Lower leg skin (tissue), 4 donors: ENCODE results near the gene KCNH5. TPM values are rescaled to one million over a fixed set of nuclear protein-coding genes. Genes with fewer than 3 reads are reported as not detected.

Experiments
- DNase-seq, 2 donors: peaks; one replicate each; pipeline ENCODE4 v3.0.0-alpha.2; 2019; ENCODE audit warnings: low spot score in 2 of 2
- H3K4me3 ChIP-seq: fragments of 200-600 bp; sonication (generic); 2 replicates; pipeline ENCODE4 v1.5.1; 2017; ENCODE audit warnings: mild to moderate bottlenecking, low read depth; ENCODE audit not compliant: poor library complexity, severe bottlenecking
- POLR2A ChIP-seq, 2 donors: fragments of 450-650 bp; IDR thresholded peaks; one replicate each; pipeline ENCODE4 v1.6.1; 2016 to 2017; ENCODE audit warnings: antibody characterized with exemption in 2 of 2, mild to moderate bottlenecking in 1 of 2, moderate library complexity in 1 of 2
- WGBS, 2 donors: methylation state at CpG; one replicate each; pipeline ENCODE4 v1.1.5; 2018; 5-methylcytosine and 5-hydroxymethylcytosine counted together
- intact Hi-C: fragments of 100-400 bp; cut with DNase I; formaldehyde crosslinking; loops from one replicate; pipeline ENCODE4 v1.15.0; 2023; ENCODE audit warnings: low total_unique reads
- total RNA-seq, 4 donors: library from RNA; depleted of rRNA; stranded (reverse); fragments of >200 nt; gene quantifications; one replicate each; pipeline ENCODE4 v1.1.0, GENCODE V29; 2016
- TF ChIP-seq, protein P1 (sequence below), 3 donors: fragments of 450-650 bp; IDR thresholded peaks; one replicate each; pipeline ENCODE4 v1.5.1; 2016; ENCODE audit warnings: antibody characterized with exemption in 3 of 3, mild to moderate bottlenecking in 3 of 3, moderate library complexity in 2 of 3

Gene KCNH5
- total RNA-seq, 4 donors from 2014 or later: 0.03 TPM; not detected in 3

DNA sequence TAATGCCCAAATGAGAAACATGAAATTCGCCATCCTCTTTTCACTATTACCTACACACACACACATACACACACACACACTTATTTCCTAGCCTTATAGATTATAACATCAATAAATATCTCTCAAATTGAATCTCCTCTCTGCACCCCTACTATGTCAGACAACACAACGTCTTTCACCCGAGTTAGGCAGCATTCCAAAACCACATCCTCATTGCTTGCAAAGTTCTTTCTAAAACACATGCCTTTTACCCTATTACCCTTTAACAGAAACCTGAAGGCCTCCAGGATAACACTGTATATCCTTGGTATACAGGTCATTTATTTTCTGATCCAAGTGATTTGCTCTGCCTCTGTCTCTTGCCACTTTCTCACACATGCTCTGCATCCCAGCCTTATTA lies 56.3 kb downstream of the KCNH5 start:
- intact Hi-C loops: no loop called here
- no peak overlapping the region for H3K4me3 ChIP-seq
- 29 to 48% methylated on average over 3 of the region's 3 CpGs for WGBS, 2 donors
- DNase-seq: no peak
- TF ChIP-seq POLR2A (IDR thresholded peaks at IDR 0.05): no peak
- TF ChIP-seq, protein P1, sequence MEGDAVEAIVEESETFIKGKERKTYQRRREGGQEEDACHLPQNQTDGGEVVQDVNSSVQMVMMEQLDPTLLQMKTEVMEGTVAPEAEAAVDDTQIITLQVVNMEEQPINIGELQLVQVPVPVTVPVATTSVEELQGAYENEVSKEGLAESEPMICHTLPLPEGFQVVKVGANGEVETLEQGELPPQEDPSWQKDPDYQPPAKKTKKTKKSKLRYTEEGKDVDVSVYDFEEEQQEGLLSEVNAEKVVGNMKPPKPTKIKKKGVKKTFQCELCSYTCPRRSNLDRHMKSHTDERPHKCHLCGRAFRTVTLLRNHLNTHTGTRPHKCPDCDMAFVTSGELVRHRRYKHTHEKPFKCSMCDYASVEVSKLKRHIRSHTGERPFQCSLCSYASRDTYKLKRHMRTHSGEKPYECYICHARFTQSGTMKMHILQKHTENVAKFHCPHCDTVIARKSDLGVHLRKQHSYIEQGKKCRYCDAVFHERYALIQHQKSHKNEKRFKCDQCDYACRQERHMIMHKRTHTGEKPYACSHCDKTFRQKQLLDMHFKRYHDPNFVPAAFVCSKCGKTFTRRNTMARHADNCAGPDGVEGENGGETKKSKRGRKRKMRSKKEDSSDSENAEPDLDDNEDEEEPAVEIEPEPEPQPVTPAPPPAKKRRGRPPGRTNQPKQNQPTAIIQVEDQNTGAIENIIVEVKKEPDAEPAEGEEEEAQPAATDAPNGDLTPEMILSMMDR (IDR thresholded peaks at IDR 0.05): no peak

DNA sequence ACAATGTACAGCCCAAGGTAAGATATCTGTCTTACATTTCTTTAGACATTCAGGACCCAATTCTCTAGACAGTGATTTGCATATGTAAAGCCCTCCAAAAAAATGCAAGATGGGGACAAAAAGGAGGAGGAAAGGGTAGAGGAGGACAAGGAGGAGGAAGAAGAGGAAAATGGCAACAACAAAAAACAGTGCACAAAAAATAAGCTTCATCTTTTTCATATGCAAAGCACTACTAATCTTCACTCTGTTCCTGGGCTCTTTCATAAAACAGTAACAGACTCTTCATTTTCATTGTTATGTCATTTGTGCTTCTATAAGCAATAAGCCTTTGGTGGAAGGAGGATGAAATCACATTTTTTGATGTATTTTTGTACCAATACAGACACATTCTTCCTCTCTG lies 61.4 kb downstream of the KCNH5 start:
- TF ChIP-seq, protein P1 (IDR thresholded peaks at IDR 0.05): no peak
- no peak for TF ChIP-seq POLR2A (IDR thresholded peaks at IDR 0.05)
- intact Hi-C loops: no loop called here
- H3K4me3 ChIP-seq: no peak overlapping the region
- DNase-seq: no peak

DNA sequence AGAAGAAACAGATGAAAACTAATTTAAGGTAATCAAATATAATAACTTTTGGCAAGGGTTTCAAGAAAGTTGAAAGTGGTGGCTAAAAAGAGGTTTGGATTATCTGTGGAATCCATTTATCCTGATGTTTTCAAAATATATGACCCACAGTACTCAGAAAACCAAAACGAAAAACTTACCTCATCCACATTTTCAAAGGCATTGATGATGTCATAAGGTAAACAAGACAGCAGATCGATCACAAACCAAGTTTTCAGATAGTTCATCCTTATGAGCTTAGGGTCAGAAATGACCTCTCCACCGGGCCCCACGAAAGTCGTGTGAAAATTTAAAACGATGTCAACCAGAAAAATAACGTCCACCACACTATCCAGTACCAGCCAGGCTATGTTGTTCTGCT lies 64.6 kb downstream of the KCNH5 start:
- no peak overlapping the region for H3K4me3 ChIP-seq
- no peak for TF ChIP-seq POLR2A (IDR thresholded peaks at IDR 0.05)
- TF ChIP-seq, protein P1 (IDR thresholded peaks at IDR 0.05): no peak
- DNase-seq: no peak
- WGBS, 2 donors: 83 to 88% methylated on average over 7 of the region's 7 CpGs
- intact Hi-C loops: no loop called here

DNA sequence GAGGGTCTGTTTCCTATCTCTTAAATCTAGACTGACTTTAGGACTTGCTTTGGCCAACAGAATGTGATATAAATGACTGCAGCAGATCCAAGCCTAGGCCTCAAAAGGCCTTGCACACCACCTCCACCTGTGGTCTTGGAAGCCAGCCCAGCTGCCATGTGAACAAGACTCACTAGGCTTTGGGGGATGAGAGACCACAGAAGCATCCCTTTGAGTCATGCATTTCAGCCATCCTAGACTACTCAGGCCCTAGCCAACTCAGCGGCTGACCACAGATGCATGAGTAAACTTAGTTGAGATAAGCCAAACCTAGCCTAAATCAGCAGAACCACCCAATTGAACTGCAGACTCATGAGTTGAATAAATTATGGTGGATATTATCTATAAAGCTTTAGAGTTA lies 87.7 kb downstream of the KCNH5 start:
- DNase-seq: no peak
- WGBS, 2 donors: 90 to 100% methylated on average over 1 of the region's 1 CpG
- TF ChIP-seq, protein P1 (IDR thresholded peaks at IDR 0.05): no peak
- TF ChIP-seq POLR2A (IDR thresholded peaks at IDR 0.05): no peak
- intact Hi-C loops: no loop called here
- no peak overlapping the region for H3K4me3 ChIP-seq

DNA sequence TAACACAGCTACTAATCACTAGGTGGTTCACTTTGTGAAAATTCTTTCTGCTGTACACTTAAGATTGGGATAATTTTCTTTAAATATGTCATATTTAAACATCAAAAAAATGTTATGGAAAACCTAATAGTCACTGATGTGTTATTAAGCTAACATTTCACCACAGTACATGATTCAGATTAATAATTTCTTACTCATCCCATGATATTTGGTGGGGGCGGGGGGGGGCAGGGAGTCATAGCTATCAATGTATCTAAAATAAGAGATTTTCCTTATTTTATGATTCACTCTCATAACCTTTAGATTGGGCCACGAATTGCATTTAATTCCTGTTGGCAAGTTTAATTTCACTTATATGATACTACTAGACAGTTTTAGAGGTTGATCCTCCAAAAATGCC lies 88.8 kb downstream of the KCNH5 start:
- no peak for DNase-seq
- TF ChIP-seq POLR2A (IDR thresholded peaks at IDR 0.05): no peak
- TF ChIP-seq, protein P1 (IDR thresholded peaks at IDR 0.05): no peak
- WGBS, 2 donors: 76 to 77% methylated on average over 2 of the region's 2 CpGs
- H3K4me3 ChIP-seq: no peak overlapping the region
- intact Hi-C loops: no loop called here

DNA sequence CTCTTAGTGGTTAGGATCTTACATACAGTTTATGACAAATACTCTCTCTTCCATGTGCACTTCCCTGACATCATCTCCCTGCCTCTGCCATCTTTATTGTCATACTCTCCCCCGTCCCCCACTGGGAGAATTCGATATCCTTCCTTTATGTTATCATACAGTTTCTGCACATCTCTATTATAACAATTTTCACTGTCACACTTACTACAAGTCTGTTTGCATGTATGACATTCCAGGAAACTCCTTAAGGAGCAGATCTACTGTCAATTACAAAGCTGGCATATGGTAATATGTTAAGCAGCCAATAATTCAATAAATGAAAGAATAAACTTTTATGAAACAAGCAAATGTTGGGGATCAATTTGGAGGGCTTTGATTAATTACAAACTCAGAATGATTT lies 91.1 kb downstream of the KCNH5 start:
- TF ChIP-seq POLR2A (IDR thresholded peaks at IDR 0.05): no peak
- TF ChIP-seq, protein P1 (IDR thresholded peaks at IDR 0.05): no peak
- 80 to 86% methylated on average over 2 of the region's 2 CpGs for WGBS, 2 donors
- intact Hi-C loops: no loop called here
- DNase-seq: no peak
- no peak overlapping the region for H3K4me3 ChIP-seq
